ENCODE results near the gene TECPR2.

The TECPR2 gene

DNA sequence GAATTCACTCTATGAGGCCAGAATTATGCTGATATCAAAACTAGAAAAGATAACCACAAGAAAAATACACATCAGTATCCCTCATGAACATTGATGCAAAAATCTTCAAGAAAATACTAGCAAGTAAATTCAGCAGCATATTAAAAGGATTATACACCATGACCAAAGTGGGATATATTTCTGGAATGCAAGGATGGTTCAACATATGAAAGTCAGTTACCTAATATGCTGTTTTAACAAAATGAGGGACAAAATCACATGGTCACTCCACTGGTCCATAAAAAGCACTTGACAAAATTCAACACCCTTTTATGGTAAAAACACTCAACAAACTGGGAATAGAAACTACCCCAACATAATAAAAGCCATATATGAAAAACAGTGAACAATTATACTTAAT lies 40.3 kb downstream of the TECPR2 start:
- no peak overlapping the region for H3K27ac ChIP-seq (ENCODE audit: low read depth, low read length)
- no peak overlapping the region for H2AFZ ChIP-seq (ENCODE audit: insufficient read depth, low read length, poor library complexity)
- no peaks in the 10 kb centered on the region for H3K79me2 ChIP-seq (ENCODE audit: control insufficient read depth, insufficient read depth, low read length, poor library complexity)
- peaks cover 5% of the 10 kb centered on the region for H3K9me3 ChIP-seq (ENCODE audit: insufficient read depth, low read depth, low read length)
- no peaks in the 10 kb centered on the region for H3K27me3 ChIP-seq (ENCODE audit: insufficient read depth, low read length)
- H2AK5ac ChIP-seq (ENCODE audit: low read length): no peak overlapping the region
- DNase-seq: no peak
- H4K8ac ChIP-seq (ENCODE audit: low read depth, low read length): no peak overlapping the region
- H3K4ac ChIP-seq (ENCODE audit: low read depth, low read length): no peak overlapping the region
- H2BK5ac ChIP-seq (ENCODE audit: low read depth, low read length, poor library complexity): no peak overlapping the region
- no peak overlapping the region for H2BK12ac ChIP-seq (ENCODE audit: low read length)
- H3K4me2 ChIP-seq (ENCODE audit: low read length): no peak overlapping the region
- H3K79me1 ChIP-seq (ENCODE audit: low read length): no peaks in the 10 kb centered on the region
- no peak overlapping the region for H2BK120ac ChIP-seq (ENCODE audit: insufficient read depth, low read length, poor library complexity)
- H4K91ac ChIP-seq (ENCODE audit: low read depth, low read length): no peak overlapping the region
- H3K23ac ChIP-seq (ENCODE audit: low read length): no peak overlapping the region
- H3K9ac ChIP-seq (ENCODE audit: low read length): no peak overlapping the region
- no peak overlapping the region for H3K14ac ChIP-seq (ENCODE audit: low read length)
- no peaks in the 10 kb centered on the region for H3K4me1 ChIP-seq (ENCODE audit: control insufficient read depth in 1 of 2, insufficient read depth in 2 of 2, low read length in 2 of 2)
- no peak overlapping the region for H3K18ac ChIP-seq (ENCODE audit: low read length)
- no peak overlapping the region for H3K4me3 ChIP-seq (ENCODE audit: low read depth, low read length)
- no peak overlapping the region for H4K12ac ChIP-seq (ENCODE audit: low read depth, low read length)
- H3K36me3 ChIP-seq (ENCODE audit: control insufficient read depth in 1 of 2, insufficient read depth in 2 of 2, low read length in 2 of 2): peaks cover 0 to 2% of the 10 kb centered on the region in 2 experiments

- H3K4ac ChIP-seq (ENCODE audit: low read depth, low read length): no peak overlapping the region
- no peak for DNase-seq
- H3K79me1 ChIP-seq (ENCODE audit: low read length): no peaks in the 10 kb centered on the region
- H2AK5ac ChIP-seq (ENCODE audit: low read length): no peak overlapping the region
- no peaks in the 10 kb centered on the region for H3K27me3 ChIP-seq (ENCODE audit: insufficient read depth, low read length)
- H3K4me2 ChIP-seq (ENCODE audit: low read length): no peak overlapping the region
- no peaks in the 10 kb centered on the region for H3K9me3 ChIP-seq (ENCODE audit: insufficient read depth, low read depth, low read length)
- no peaks in the 10 kb centered on the region for H3K4me1 ChIP-seq (ENCODE audit: control insufficient read depth in 1 of 2, insufficient read depth in 2 of 2, low read length in 2 of 2)
- no peak overlapping the region for H3K14ac ChIP-seq (ENCODE audit: low read length)
- no peak overlapping the region for H3K18ac ChIP-seq (ENCODE audit: low read length)
- H2AFZ ChIP-seq (ENCODE audit: insufficient read depth, low read length, poor library complexity): no peak overlapping the region
- no peak overlapping the region for H4K91ac ChIP-seq (ENCODE audit: low read depth, low read length)
- no peak overlapping the region for H4K12ac ChIP-seq (ENCODE audit: low read depth, low read length)
- no peak overlapping the region for H3K4me3 ChIP-seq (ENCODE audit: low read depth, low read length)
- H3K79me2 ChIP-seq (ENCODE audit: control insufficient read depth, insufficient read depth, low read length, poor library complexity): no peaks in the 10 kb centered on the region
- H3K9ac ChIP-seq (ENCODE audit: low read length): no peak overlapping the region
- no peak overlapping the region for H2BK5ac ChIP-seq (ENCODE audit: low read depth, low read length, poor library complexity)
- H2BK120ac ChIP-seq (ENCODE audit: insufficient read depth, low read length, poor library complexity): no peak overlapping the region
- H3K23ac ChIP-seq (ENCODE audit: low read length): no peak overlapping the region
- H3K27ac ChIP-seq (ENCODE audit: low read depth, low read length): no peak overlapping the region
- H4K8ac ChIP-seq (ENCODE audit: low read depth, low read length): no peak overlapping the region
- H3K36me3 ChIP-seq (ENCODE audit: control insufficient read depth in 1 of 2, insufficient read depth in 2 of 2, low read length in 2 of 2): peaks cover 4 to 5% of the 10 kb centered on the region in 2 experiments
- WGBS (ENCODE audit: extremely low coverage, insufficient coverage, insufficient read length): no CpG with 5 or more reads among the region's 7 CpGs
- H2BK12ac ChIP-seq (ENCODE audit: low read length): no peak overlapping the region
Observed at GRCh38 chr14:102407258-102407657, 44.5 kb downstream of the TECPR2 start.

- no peak overlapping the region for H3K14ac ChIP-seq (ENCODE audit: low read length)
- H3K4ac ChIP-seq (ENCODE audit: low read depth, low read length): no peak overlapping the region
- H3K4me2 ChIP-seq (ENCODE audit: low read length): no peak overlapping the region
- no peak overlapping the region for H3K9ac ChIP-seq (ENCODE audit: low read length)
- no peak overlapping the region for H4K12ac ChIP-seq (ENCODE audit: low read depth, low read length)
- no peak overlapping the region for H3K18ac ChIP-seq (ENCODE audit: low read length)
- no peak for DNase-seq
- H4K91ac ChIP-seq (ENCODE audit: low read depth, low read length): no peak overlapping the region
- no peak overlapping the region for H2AK5ac ChIP-seq (ENCODE audit: low read length)
- H3K9me3 ChIP-seq (ENCODE audit: insufficient read depth, low read depth, low read length): no peaks in the 10 kb centered on the region
- H3K79me1 ChIP-seq (ENCODE audit: low read length): no peaks in the 10 kb centered on the region
- no peak overlapping the region for H2AFZ ChIP-seq (ENCODE audit: insufficient read depth, low read length, poor library complexity)
- H3K27ac ChIP-seq (ENCODE audit: low read depth, low read length): no peak overlapping the region
- no peaks in the 10 kb centered on the region for H3K4me1 ChIP-seq (ENCODE audit: control insufficient read depth in 1 of 2, insufficient read depth in 2 of 2, low read length in 2 of 2)
- H3K36me3 ChIP-seq (ENCODE audit: control insufficient read depth in 1 of 2, insufficient read depth in 2 of 2, low read length in 2 of 2): peaks cover 4 to 5% of the 10 kb centered on the region in 2 experiments
- no peak overlapping the region for H2BK5ac ChIP-seq (ENCODE audit: low read depth, low read length, poor library complexity)
- no peak overlapping the region for H2BK12ac ChIP-seq (ENCODE audit: low read length)
- no peak overlapping the region for H4K8ac ChIP-seq (ENCODE audit: low read depth, low read length)
- H3K79me2 ChIP-seq (ENCODE audit: control insufficient read depth, insufficient read depth, low read length, poor library complexity): no peaks in the 10 kb centered on the region
- no peak overlapping the region for H3K4me3 ChIP-seq (ENCODE audit: low read depth, low read length)
- no peaks in the 10 kb centered on the region for H3K27me3 ChIP-seq (ENCODE audit: insufficient read depth, low read length)
- H2BK120ac ChIP-seq (ENCODE audit: insufficient read depth, low read length, poor library complexity): no peak overlapping the region
- no peak overlapping the region for H3K23ac ChIP-seq (ENCODE audit: low read length)
Observed at GRCh38 chr14:102408724-102409123, 46.0 kb downstream of the TECPR2 start.

GRCh38 chr14:102415671-102416070 lies 52.9 kb downstream of the TECPR2 start:
- H3K18ac ChIP-seq (ENCODE audit: low read length): no peak overlapping the region
- H3K36me3 ChIP-seq (ENCODE audit: control insufficient read depth in 1 of 2, insufficient read depth in 2 of 2, low read length in 2 of 2): peaks cover 6 to 20% of the 10 kb centered on the region in 2 experiments
- no peak overlapping the region for H4K12ac ChIP-seq (ENCODE audit: low read depth, low read length)
- no peak overlapping the region for H2BK120ac ChIP-seq (ENCODE audit: insufficient read depth, low read length, poor library complexity)
- H3K79me1 ChIP-seq (ENCODE audit: low read length): no peaks in the 10 kb centered on the region
- H3K27ac ChIP-seq (ENCODE audit: low read depth, low read length): no peak overlapping the region
- no peak overlapping the region for H2AK5ac ChIP-seq (ENCODE audit: low read length)
- no peak overlapping the region for H3K9ac ChIP-seq (ENCODE audit: low read length)
- no peak overlapping the region for H2BK12ac ChIP-seq (ENCODE audit: low read length)
- no peak for DNase-seq
- WGBS (ENCODE audit: extremely low coverage, insufficient coverage, insufficient read length): no CpG with 5 or more reads among the region's 16 CpGs
- no peaks in the 10 kb centered on the region for H3K79me2 ChIP-seq (ENCODE audit: control insufficient read depth, insufficient read depth, low read length, poor library complexity)
- no peaks in the 10 kb centered on the region for H3K9me3 ChIP-seq (ENCODE audit: insufficient read depth, low read depth, low read length)
- no peaks in the 10 kb centered on the region for H3K4me1 ChIP-seq (ENCODE audit: control insufficient read depth in 1 of 2, insufficient read depth in 2 of 2, low read length in 2 of 2)
- H3K4ac ChIP-seq (ENCODE audit: low read depth, low read length): no peak overlapping the region
- no peak overlapping the region for H4K8ac ChIP-seq (ENCODE audit: low read depth, low read length)
- H3K14ac ChIP-seq (ENCODE audit: low read length): no peak overlapping the region
- no peak overlapping the region for H2BK5ac ChIP-seq (ENCODE audit: low read depth, low read length, poor library complexity)
- H3K27me3 ChIP-seq (ENCODE audit: insufficient read depth, low read length): no peaks in the 10 kb centered on the region
- no peak overlapping the region for H2AFZ ChIP-seq (ENCODE audit: insufficient read depth, low read length, poor library complexity)
- H4K91ac ChIP-seq (ENCODE audit: low read depth, low read length): no peak overlapping the region
- H3K23ac ChIP-seq (ENCODE audit: low read length): no peak overlapping the region
- no peak overlapping the region for H3K4me2 ChIP-seq (ENCODE audit: low read length)
- no peak overlapping the region for H3K4me3 ChIP-seq (ENCODE audit: low read depth, low read length)
